Measurements from ENCODE around the gene TOR4A. TPM values are rescaled to one million over a fixed set of nuclear protein-coding genes. Genes with fewer than 3 reads are reported as not detected.
"Not testable (repeated sequence)": the region's sequence is repeated elsewhere in the genome, so short reads cannot be mapped to it uniquely, and the experiment has no call there.

The TOR4A gene
- polyA plus RNA-seq, 1 donor: 7.6 TPM

DNA sequence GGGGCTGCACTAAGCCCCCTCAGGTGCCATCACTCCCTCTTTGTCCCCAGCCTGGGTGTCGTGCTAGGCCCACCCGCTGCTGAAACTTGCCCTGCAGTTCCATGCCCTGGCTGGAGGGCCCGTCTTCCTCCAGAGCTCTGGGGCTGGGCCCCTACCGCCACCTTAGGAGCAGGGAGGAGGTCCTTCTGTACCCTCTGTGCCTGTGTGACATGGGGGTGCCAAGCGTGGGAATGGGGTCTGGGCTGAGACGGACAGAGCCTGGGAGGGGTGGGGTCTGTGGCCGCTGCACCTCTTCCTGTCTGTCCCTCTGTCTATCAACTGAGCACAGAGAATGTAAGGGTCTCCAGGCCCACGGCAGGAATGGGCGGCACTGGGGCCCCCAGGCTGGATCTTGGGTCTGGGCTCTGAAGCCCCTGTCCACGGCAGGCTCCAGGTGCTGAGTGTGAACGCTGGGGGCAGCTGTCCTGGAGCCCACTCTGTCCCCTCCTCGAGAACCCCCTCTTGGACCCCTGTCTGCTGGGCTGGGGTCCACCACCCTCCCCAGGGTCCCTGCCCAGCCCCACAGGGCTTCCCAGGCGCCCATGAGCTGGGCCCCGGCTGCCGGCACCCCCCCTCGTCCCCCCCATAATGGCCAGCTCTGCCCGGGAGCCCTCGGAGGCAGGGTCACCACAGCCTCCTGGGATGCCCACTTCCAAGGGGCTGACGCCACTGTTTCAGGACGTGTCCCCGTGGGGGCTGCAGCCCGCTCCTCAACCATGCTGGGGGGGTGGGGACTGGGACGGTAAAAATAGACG is 40.4 kb downstream of the TOR4A start:
- DNase-seq (ENCODE audit: low read depth): no peak

DNA sequence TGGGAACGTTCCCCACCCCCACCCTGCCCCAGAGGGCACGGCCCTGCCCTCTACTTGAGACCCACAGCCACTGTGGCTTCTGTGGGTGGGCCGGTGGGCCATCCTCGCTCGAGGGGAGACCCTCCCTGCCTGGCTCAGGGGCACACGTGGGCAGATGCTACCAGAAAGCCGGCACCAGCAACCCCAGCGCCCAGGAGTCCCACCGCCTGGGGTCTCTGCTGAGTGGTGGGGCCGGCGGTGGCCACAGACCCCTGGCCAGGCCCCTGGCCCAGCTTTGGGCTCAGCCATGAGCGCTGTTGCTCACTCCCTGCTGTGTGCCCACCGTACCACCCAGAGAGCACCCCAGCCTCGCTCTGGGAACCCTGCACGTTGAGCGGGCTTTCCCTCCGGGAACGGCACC is 41.1 kb downstream of the TOR4A start:
- no peak for DNase-seq (ENCODE audit: low read depth)

- no peak for DNase-seq (ENCODE audit: low read depth)
These were observed 41.6 kb downstream of the TOR4A start for GRCh38 chr9:137319011-137319738.

- DNase-seq (ENCODE audit: low read depth): no peak
These were observed 42.4 kb downstream of the TOR4A start for GRCh38 chr9:137319739-137320551.

DNA sequence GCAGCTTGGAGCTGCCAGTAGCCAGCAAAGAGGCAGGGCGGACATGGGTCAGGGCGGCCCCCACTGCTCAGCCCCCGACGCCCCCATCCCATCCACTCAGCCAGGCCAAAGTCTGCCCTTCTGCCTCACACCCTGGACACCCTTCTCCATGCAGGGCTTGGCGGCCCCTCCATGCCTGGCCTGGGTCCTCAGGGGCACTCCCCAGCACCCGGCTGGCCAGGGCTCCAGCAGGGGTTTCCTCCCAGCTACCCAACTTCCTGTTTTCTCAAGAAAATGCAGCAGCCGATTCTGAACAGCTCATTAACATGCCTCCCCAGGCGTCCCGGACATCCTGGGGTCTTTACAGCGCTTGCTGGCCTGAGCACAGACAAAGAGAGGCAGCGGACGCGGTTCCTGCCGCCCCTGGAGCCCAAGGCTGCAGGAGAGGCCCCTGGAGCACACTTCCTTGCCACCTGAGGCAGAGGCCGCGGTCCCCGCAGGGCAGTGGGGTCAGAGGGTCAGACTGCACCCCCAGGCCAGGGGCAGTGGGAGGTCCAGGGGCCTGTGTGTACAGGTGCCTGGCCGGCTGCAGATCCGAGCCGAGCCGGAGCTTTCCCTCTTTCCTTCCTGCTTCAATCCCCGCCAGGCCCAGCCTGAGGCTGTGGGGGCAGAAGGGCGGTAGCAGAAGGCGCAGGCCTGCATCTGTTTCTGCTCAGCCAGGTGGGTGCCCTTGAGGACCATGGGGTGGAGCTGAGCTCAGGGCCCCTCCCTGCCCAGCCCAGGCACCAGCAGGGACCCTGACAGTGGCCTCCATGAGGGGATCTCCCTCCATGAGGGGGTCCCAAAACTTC is 43.2 kb downstream of the TOR4A start:
- DNase-seq (ENCODE audit: low read depth): no peak

DNA sequence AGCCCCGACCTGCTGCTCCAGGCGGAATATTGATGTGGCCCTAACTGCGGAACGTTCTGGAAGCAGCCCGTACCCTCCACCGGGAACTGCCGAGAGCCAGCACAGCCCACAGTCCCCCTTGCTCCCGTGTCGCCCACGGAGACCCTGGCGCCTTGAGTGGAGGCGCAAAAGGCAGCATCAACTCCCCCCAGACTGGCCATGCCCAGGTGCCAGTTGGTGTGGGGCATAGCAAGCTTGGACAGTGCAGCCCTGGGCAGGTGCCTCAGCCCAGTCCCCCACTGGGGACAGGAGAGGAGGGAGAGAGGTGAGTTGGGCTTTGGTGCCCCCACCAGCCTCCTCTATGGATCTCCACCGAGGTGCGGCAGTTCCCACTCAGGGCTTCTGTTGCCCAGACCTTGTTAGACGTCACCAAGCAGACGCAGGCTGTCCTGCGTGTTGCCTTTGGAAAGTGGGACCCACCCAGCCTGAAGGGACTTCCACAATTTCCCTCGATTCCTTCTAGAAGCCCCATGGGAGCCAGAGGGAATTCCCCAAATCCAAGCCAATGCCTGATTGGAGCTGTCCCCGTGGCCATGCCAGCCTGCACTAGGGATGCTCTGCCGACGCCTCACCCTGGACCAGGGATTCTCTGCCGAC is 44.3 kb downstream of the TOR4A start:
- DNase-seq (ENCODE audit: low read depth): no peak

GRCh38 chr9:137323531-137324331 is 46.2 kb downstream of the TOR4A start:
- DNase-seq (ENCODE audit: low read depth): no peak

DNA sequence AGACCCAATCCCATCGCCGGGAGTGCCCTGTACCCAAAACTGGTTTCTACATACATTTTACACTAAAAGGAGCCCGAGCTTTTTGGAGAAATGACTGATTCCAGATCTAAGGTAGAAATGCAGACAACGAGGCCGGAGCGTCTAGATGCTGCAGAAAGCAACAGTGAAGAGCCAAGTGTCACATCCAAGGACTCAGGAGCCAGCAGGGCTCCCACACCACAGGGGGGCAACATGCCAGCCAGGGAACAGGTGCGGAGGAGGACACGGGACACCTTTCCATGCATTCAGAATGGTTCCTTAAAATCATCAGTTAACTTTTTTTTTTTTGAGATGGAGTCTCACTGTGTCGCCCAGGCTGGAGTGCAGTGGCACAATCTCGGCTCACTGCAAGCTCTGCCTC is 47.6 kb downstream of the TOR4A start:
- DNase-seq (ENCODE audit: low read depth): no peak

- DNase-seq (ENCODE audit: low read depth): no peak
These were observed 48.3 kb downstream of the TOR4A start for GRCh38 chr9:137325799-137326198.

GRCh38 chr9:137326445-137327065 is 49.0 kb downstream of the TOR4A start:
- DNase-seq (ENCODE audit: low read depth): no peak

- not testable (repeated sequence) for DNase-seq (ENCODE audit: low read depth)
These were observed 50.4 kb downstream of the TOR4A start for GRCh38 chr9:137327641-137328550.

- not testable (repeated sequence) for DNase-seq (ENCODE audit: low read depth)
These were observed 52.1 kb downstream of the TOR4A start for GRCh38 chr9:137329590-137329989.

DNA sequence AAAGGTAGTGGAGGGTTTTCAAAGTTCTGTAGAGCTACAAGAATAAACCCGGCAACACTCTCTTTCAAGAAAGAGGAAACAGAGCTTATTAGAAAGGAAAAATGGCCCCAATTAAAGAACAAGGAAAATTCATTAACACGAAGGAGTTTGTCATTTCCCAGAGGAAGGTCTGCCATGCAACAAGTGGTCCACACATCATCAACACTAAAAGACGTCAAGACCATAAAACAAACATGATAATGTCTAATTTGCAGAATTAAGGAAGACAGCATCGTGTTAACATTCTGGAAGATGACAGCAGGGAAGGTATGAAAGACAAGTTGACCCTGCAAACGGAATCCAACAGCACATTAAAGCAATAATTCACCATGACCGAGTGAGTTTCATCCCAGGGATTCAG is 53.2 kb downstream of the TOR4A start:
- DNase-seq (ENCODE audit: low read depth): no peak

DNA sequence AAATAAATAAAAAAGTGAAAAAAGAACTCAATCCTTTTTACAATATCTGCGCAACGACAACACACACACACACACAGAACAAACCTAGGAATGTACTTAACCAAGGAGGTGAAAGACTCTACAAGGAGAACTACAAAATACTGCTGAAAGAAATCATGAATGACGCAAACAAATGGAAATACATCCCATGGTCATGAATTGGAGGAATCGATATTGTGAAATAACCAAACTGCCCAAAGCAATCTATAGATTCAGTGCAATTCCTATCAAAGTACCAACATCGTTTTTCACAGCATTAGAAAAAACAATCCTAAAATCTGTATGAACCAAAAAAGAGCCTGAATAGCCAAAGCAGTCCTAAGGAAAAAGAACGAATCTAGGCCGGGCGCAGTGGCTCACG is 54.4 kb downstream of the TOR4A start:
- no peak for DNase-seq (ENCODE audit: low read depth)
